ENCODE results near the gene IGFBPL1.

Gene IGFBPL1

DNA sequence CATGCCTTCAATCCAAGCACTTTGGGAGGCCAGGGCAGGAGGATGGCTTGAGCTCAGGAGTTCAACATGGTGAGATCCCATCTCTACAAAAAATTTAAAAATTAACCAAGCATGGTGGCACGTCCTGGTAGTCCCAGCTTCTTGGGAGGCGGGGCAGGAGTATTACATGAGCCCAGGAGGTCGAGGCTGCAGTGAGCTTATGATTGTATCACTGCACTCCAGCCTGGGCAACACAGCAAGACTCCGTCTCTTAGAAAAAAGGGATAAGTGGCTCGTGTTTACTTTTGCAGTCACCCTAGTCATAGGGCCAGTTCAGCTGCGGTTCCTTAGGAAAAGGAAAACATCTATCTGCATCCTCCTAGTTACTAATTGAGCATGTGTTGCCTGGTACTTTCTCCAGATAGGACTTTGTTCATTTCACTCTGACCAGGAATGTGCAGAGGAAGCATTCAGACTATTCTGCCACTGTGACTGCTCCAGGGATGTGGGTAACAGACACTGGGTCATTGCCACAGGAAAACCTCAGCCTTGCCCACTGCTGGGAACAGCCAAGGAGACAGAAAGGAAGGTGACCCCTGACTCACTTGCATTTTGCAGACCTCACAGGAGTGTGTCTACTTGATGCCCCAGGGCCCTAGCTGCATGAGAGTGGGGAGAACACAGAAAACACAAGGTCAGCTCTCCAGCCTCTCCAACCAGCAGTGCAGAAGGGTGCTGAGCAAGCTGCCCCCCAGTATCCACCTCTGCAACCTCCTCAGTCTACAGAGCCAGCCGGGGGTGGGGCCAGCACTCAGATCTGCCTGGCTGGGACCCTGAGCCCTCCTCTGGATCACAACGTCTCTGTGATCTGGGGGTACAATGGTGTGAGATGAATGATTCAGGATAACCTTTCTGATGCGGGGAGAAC, 65.6 kb downstream of the IGFBPL1 start:
- no peaks in the 10 kb centered on the region for H3K27me3 ChIP-seq (ENCODE audit: control insufficient read depth, insufficient read depth, low read length)
- no peak overlapping the region for H3K4me3 ChIP-seq (ENCODE audit: low read depth, low read length)
- H3K4me1 ChIP-seq: no peaks in the 10 kb centered on the region
- TF ChIP-seq CTCF (IDR thresholded peaks at IDR 0.05): no peak
- H3K27ac ChIP-seq: no peak overlapping the region
- H3K79me2 ChIP-seq: no peaks in the 10 kb centered on the region
- H3K36me3 ChIP-seq (ENCODE audit: control insufficient read depth, insufficient read depth, low read length): no peaks in the 10 kb centered on the region
- H3K9ac ChIP-seq: no peak overlapping the region
- no peaks in the 10 kb centered on the region for H3K9me3 ChIP-seq (ENCODE audit: control insufficient read depth, low read length)
- H3K4me2 ChIP-seq (ENCODE audit: low read length): no peak overlapping the region
- no peak overlapping the region for H2AFZ ChIP-seq

DNA sequence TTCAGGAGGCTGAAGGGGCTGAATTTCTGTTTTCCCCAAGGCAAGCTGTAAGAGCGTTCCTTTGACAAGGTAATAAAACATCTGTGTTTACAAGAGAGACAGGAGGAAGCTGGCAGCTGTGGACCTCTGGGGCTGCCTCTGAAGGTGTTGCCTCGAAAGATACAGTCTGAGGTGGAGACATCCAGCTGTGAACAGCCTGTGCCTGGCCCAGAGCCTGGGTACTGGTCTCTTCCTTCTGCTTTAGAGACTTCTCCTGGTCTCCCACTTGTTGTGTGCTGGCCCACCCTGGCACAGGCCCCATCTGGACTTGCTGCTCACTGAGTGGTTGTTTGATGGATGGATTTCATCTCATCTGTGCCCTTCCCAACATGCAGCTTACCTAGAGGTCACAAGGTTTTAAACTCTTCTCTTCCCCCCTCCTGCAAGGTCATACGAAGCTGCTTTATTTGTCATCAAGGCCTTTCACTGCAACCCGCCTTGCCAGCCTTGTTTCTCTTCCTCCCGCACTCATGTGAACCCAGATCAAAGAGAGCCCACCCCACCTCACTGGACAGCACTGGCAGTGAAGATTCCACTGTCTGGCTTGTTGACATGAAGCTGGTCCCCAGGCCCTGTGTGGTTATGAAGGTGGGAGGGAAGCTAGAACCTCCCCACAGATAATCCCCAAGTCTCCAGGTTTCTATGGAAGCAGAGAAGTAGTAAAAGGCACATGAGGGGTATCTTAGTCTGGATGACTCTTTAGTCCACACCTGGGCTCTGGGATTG, 66.7 kb downstream of the IGFBPL1 start:
- Histone ChIP-seq H3K9ac (no peak overlapping the region), H3K4me1 (no peaks in the 10 kb centered on the region), H3K36me3 (ENCODE audit: control insufficient read depth, insufficient read depth, low read length) (no peaks in the 10 kb centered on the region), H3K27ac (no peak overlapping the region), H3K4me3 (ENCODE audit: low read depth, low read length) (no peak overlapping the region), H3K79me2 (no peaks in the 10 kb centered on the region), H3K27me3 (ENCODE audit: control insufficient read depth, insufficient read depth, low read length) (no peaks in the 10 kb centered on the region), H3K9me3 (ENCODE audit: control insufficient read depth, low read length) (no peaks in the 10 kb centered on the region), H2AFZ (no peak overlapping the region), H3K4me2 (ENCODE audit: low read length) (no peak overlapping the region)
- no peak for TF ChIP-seq CTCF (IDR thresholded peaks at IDR 0.05)

DNA sequence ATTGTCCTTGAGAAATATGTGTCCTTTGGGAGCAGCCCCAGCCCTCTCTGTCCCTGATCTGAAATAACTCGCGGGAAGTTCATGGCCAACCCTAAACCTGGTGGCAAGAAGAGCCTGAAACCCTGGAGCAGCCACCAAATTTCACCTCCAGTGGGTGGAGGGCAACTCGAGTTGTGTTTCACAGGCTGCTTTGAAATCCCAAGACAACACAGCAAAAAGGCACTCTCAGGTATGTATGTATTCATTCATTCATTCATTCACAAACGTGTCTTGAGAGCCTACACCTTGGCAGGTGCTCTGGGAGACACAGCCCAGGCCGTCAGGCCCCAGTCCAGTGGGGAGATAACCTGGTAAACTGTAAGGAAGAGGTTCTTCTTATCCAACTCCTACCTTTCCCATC, 67.4 kb downstream of the IGFBPL1 start:
- no peaks in the 10 kb centered on the region for H3K79me2 ChIP-seq
- no peak overlapping the region for H3K4me2 ChIP-seq (ENCODE audit: low read length)
- no peak for TF ChIP-seq CTCF (IDR thresholded peaks at IDR 0.05)
- no peak overlapping the region for H3K27ac ChIP-seq
- no peak overlapping the region for H3K9ac ChIP-seq
- no peak overlapping the region for H2AFZ ChIP-seq
- H3K27me3 ChIP-seq (ENCODE audit: control insufficient read depth, insufficient read depth, low read length): no peaks in the 10 kb centered on the region
- H3K4me3 ChIP-seq (ENCODE audit: low read depth, low read length): no peak overlapping the region
- H3K4me1 ChIP-seq: no peaks in the 10 kb centered on the region
- no peaks in the 10 kb centered on the region for H3K36me3 ChIP-seq (ENCODE audit: control insufficient read depth, insufficient read depth, low read length)
- H3K9me3 ChIP-seq (ENCODE audit: control insufficient read depth, low read length): no peaks in the 10 kb centered on the region

Measured in parathyroid adenoma (tissue), 2 donors.